Gastrocnemius medialis (tissue), 4 donors: ENCODE data around the gene CD63. TPM values are rescaled to one million over a fixed set of nuclear protein-coding genes. Genes with fewer than 3 reads are reported as not detected.
A peak's percentile ranks its signal among the peaks of the same experiment; 100 is the strongest.

Source experiments
- ATAC-seq, 2 donors: fragments of 150-250 bp; one replicate each; pipeline ENCODE4 v1.9.1; 2016
- DNase-seq, 2 donors: peaks; one replicate each; pipeline ENCODE4 v3.0.0-alpha.2; 2019
- H3K27ac ChIP-seq, 4 donors: fragments of 200-600 bp; sonication (generic); 1 replicate in 1 of 4; 2 replicates in 3 of 4; pipeline ENCODE4 v1.5.1; 2016 to 2018; ENCODE audit warnings: mild to moderate bottlenecking in 2 of 4, moderate library complexity in 1 of 4
- H3K27me3 ChIP-seq, 3 donors: fragments of 200-600 bp; sonication (generic) in 2 of 3; 1 replicate in 1 of 3; 2 replicates in 2 of 3; pipeline versions ENCODE4 v1.5.1 to v1.6.0; 2016 to 2019; ENCODE audit warnings: mild to moderate bottlenecking in 1 of 3, moderate library complexity in 1 of 3
- H3K36me3 ChIP-seq, 2 donors: fragments of 200-600 bp; sonication (generic) in 1 of 2; one replicate each; pipeline ENCODE4 v1.5.1; 2017 to 2018
- H3K4me1 ChIP-seq, 2 donors: fragments of 200-600 bp; sonication (generic) in 1 of 2; one replicate each; pipeline ENCODE4 v1.5.1; 2016 to 2017; ENCODE audit warnings: mild to moderate bottlenecking in 2 of 2
- H3K4me3 ChIP-seq, 4 donors: fragments of 200-600 bp; sonication (generic) in 3 of 4; 1 replicate in 1 of 4; 2 replicates in 3 of 4; pipeline ENCODE4 v1.5.1; 2016 to 2019; ENCODE audit warnings: mild to moderate bottlenecking in 2 of 4
- H3K9me3 ChIP-seq, 3 donors: fragments of 200-600 bp; sonication (generic) in 2 of 3; 1 replicate in 1 of 3; 2 replicates in 2 of 3; pipeline ENCODE4 v1.5.1; 2016 to 2019
- CTCF ChIP-seq, 5 experiments: fragments of 450-650 bp in 3 of 5; fragments of 200-600 bp in 2 of 5; sonication (generic) in 2 of 5; IDR thresholded peaks in 4 of 5; conservative IDR thresholded peaks in 1 of 5; 1 replicate in 4 of 5; 2 replicates in 1 of 5; pipeline ENCODE4 v1.5.1; 2016 to 2019; ENCODE audit warnings: antibody characterized with exemption in 5 of 5, mild to moderate bottlenecking in 3 of 5, moderate library complexity in 3 of 5
- POLR2A ChIP-seq, 2 donors: fragments of 450-650 bp; IDR thresholded peaks; one replicate each; pipeline ENCODE4 v1.6.1; 2017; ENCODE audit warnings: antibody characterized with exemption in 2 of 2, mild to moderate bottlenecking in 2 of 2, moderate library complexity in 2 of 2
- in situ Hi-C, 4 donors: fragments of 200-750 bp; cut with MboI; loops; one replicate each; pipeline versions ENCODE4 v1.15.0 to v1.8.0; 2017; ENCODE audit warnings: low sequenced_read_pairs in 4 of 4
- intact Hi-C: fragments of 100-400 bp; cut with DNase I; formaldehyde crosslinking; loops from one replicate; pipeline ENCODE4 v1.15.1; 2023; ENCODE audit warnings: low total_unique reads
- total RNA-seq, 4 donors: library from RNA; depleted of rRNA; stranded (reverse); fragments of >200 nt; gene quantifications; one replicate each; pipeline versions ENCODE4 v1.1.0 to v1.2.3, GENCODE V29; 2016

The CD63 gene
- total RNA-seq, 4 donors from 2014 or later: 423 to 1,107 (median 634) TPM

DNA sequence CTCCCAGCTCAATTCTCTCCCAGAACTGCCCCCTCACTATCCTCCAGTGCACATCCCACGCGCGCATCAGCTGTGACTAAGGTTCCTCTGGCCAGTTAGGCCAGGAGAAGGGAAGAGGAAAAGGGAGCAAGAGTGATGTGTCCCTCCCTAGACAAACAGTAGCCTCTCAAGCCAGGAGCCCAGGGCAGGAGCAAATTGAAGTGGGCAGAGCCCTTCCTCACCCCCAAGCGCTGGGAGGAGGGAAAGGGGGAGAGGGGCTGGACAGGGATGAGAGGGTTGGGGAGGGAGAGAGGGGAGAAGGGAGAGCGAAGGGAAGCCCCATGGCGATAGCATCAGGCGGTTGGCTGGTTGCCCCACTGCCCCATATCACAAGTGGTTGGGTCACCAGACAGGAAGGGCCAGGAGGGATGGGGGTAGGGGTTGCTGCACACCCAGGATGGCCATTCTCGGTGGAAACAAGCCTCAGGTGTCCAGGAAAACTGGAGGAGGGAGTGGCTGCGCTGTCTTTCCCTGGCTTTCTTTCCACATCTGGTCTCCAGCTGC is 1.1 kb downstream of the CD63 start:
- TF ChIP-seq CTCF (IDR thresholded peaks at IDR 0.05 in 4 of 5, conservative IDR thresholded peaks at IDR 0.05 in 1 of 5): no peak
- peak; percentile 42 to 59 for TF ChIP-seq POLR2A (IDR thresholded peaks at IDR 0.05)
- in situ Hi-C loops (loop anchor here in 1 of 4 donors (10.0 kb wide), 1 partner anchor 53 kb away; no protein-coding TSS in a partner anchor), intact Hi-C loops (loop anchor here (2.0 to 10.0 kb wide), 7 partner anchors 89 to 1733 kb away; partner anchors contain the start of genes BAZ2A, NAB2, NACA and RPL41)
- DNase-seq (peak; percentile 74 to 82), ATAC-seq (peak; percentile 15 to 32)
- Histone ChIP-seq H3K27me3 (no peaks in the 10 kb centered on the region), H3K4me1 (peaks cover 29 to 48% of the 10 kb centered on the region in 2 donors), H3K27ac (peak overlapping the region; percentile 99 to 100 (median 99)), H3K36me3 (peaks cover 0 to 30% of the 10 kb centered on the region in 2 donors), H3K9me3 (no peaks in the 10 kb centered on the region), H3K4me3 (peak overlapping the region; percentile 84 to 96 (median 92))

- H3K36me3 ChIP-seq: peaks cover 0 to 30% of the 10 kb centered on the region in 2 donors
- no peak for TF ChIP-seq CTCF (IDR thresholded peaks at IDR 0.05 in 4 of 5, conservative IDR thresholded peaks at IDR 0.05 in 1 of 5)
- no peak for TF ChIP-seq POLR2A (IDR thresholded peaks at IDR 0.05)
- H3K27ac ChIP-seq: peak overlapping the region; percentile 99 to 100 (median 99)
- peaks cover 29 to 48% of the 10 kb centered on the region in 2 donors for H3K4me1 ChIP-seq
- H3K27me3 ChIP-seq: no peaks in the 10 kb centered on the region
- intact Hi-C loops (loop anchor here (5.0 to 10.0 kb wide), 6 partner anchors 390 to 1732 kb away; partner anchors contain the start of genes BAZ2A, NAB2, NACA and RPL41), in situ Hi-C loops (loop anchor here in 1 of 4 donors (10.0 kb wide), 1 partner anchor 52 kb away; no protein-coding TSS in a partner anchor)
- DNase-seq: peak in 1 of 2 donors; percentile 30
- no peak for ATAC-seq
- H3K9me3 ChIP-seq: no peaks in the 10 kb centered on the region
- H3K4me3 ChIP-seq: peak overlapping the region; percentile 84 to 96 (median 92)
Observed at GRCh38 chr12:55726971-55727370, 1.8 kb downstream of the CD63 start.

- no peaks in the 10 kb centered on the region for H3K27me3 ChIP-seq
- H3K4me3 ChIP-seq: no peak overlapping the region
- DNase-seq (peak in 1 of 2 donors; percentile 21), ATAC-seq (no peak)
- peaks cover 0 to 30% of the 10 kb centered on the region in 2 donors for H3K36me3 ChIP-seq
- no peaks in the 10 kb centered on the region for H3K9me3 ChIP-seq
- H3K4me1 ChIP-seq: peaks cover 36 to 56% of the 10 kb centered on the region in 2 donors
- H3K27ac ChIP-seq: peak overlapping the region; percentile 99 to 100 (median 99)
- no peak for TF ChIP-seq CTCF (IDR thresholded peaks at IDR 0.05 in 4 of 5, conservative IDR thresholded peaks at IDR 0.05 in 1 of 5)
- TF ChIP-seq POLR2A (IDR thresholded peaks at IDR 0.05): no peak
- in situ Hi-C loops: loop anchor here in 1 of 4 donors (10.0 kb wide), 1 partner anchor 51 kb away; no protein-coding TSS in a partner anchor
- intact Hi-C loops: loop anchor here (5.0 to 10.0 kb wide), 6 partner anchors 392 to 1731 kb away; partner anchors contain the start of genes BAZ2A, NAB2, NACA and RPL41
Observed at GRCh38 chr12:55725556-55725955, 3.3 kb downstream of the CD63 start.

- H3K27ac ChIP-seq: peak overlapping the region; percentile 95 to 100 (median 99)
- TF ChIP-seq POLR2A (IDR thresholded peaks at IDR 0.05) (no peak), CTCF (IDR thresholded peaks at IDR 0.05 in 4 of 5, conservative IDR thresholded peaks at IDR 0.05 in 1 of 5) (no peak)
Observed at GRCh38 chr12:55724940-55725309, 3.9 kb downstream of the CD63 start.

More at GRCh38 chr12:55724940-55725309, 3.9 kb downstream of the CD63 start:
- peaks cover 39 to 56% of the 10 kb centered on the region in 2 donors for H3K4me1 ChIP-seq
- H3K36me3 ChIP-seq: peaks cover 0 to 30% of the 10 kb centered on the region in 2 donors
- DNase-seq (peak in 1 of 2 donors; percentile 17), ATAC-seq (no peak)
- intact Hi-C loops: loop anchor here (5.0 to 10.0 kb wide), 7 partner anchors 68 to 1730 kb away; partner anchors contain the start of genes BAZ2A, NAB2, NACA and RPL41
- in situ Hi-C loops: loop anchor here in 2 of 4 donors (5.0 to 25.0 kb wide), 3 partner anchors 43 to 1738 kb away; partner anchors contain the start of gene HOXC10 (in 1 of the 2)
- H3K9me3 ChIP-seq: no peaks in the 10 kb centered on the region
- H3K4me3 ChIP-seq: no peak overlapping the region
- no peaks in the 10 kb centered on the region for H3K27me3 ChIP-seq
